ENCODE measurements around the gene FAM241A.
"Not testable (repeated sequence)": the region's sequence is repeated elsewhere in the genome, so short reads cannot be mapped to it uniquely, and the experiment has no call there.

The FAM241A gene

DNA sequence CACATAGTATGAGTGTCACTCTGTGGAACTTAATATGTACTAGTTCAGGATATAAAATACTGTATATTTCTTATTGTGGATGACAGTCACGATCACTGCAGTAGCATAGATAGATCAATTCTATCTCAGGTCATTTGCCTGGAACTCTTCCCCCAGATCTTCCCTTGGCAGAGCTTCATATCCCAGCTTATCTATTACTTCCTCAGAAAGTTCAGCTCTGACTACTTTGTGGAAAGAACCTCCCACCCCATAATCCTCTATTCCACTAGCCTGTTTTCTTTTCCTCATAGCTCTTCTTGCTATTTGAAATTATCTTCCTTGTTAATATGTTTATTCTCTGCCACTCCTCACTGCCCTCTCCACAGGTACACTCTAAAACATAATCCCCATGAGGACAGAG is 10.9 kb downstream of the FAM241A start:
- no peaks in the 10 kb centered on the region for H3K27me3 ChIP-seq (ENCODE audit: low read depth, low read length)
- no peak overlapping the region for H3K4me3 ChIP-seq (ENCODE audit: low read depth in 1 of 2, low read length in 2 of 2)
- H3K4me1 ChIP-seq (ENCODE audit: control insufficient read depth in 1 of 2, insufficient read depth in 2 of 2, low read length in 2 of 2) = no peaks in the 10 kb centered on the region

DNA sequence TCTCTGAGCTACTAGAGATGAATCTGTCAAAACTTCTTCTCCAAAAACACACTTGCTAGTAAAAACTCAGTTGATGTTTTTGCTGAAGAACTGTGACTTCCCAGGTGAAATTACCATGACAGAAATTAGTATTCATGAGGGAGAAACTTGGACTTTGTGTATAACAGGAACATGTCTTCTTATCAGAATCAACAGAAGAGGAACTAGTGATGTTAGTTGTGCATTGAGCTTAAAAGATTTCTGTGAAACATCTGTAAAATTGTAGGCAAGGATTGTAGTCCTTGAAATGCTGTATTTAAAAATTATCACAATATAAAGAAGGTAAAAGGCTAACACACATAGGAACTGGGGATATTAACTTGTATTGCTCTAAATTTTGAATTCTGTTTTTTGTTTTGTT is 11.3 kb downstream of the FAM241A start:
- no peak overlapping the region for H3K27ac ChIP-seq (ENCODE audit: low read length)
- H3K4me3 ChIP-seq (ENCODE audit: low read depth in 1 of 2, low read length in 2 of 2) = no peak overlapping the region
- no peaks in the 10 kb centered on the region for H3K4me1 ChIP-seq (ENCODE audit: control insufficient read depth in 1 of 2, insufficient read depth in 2 of 2, low read length in 2 of 2)
- no peaks in the 10 kb centered on the region for H3K9me3 ChIP-seq (ENCODE audit: control insufficient read depth in 1 of 2, low read length in 2 of 2)
- no peaks in the 10 kb centered on the region for H3K36me3 ChIP-seq (ENCODE audit: control insufficient read depth in 1 of 2, insufficient read depth in 2 of 2, low read length in 2 of 2)
- no peaks in the 10 kb centered on the region for H3K27me3 ChIP-seq (ENCODE audit: low read depth, low read length)

More for the DNA sequence above, 10.9 kb downstream of the FAM241A start:
- Histone ChIP-seq H3K36me3 (ENCODE audit: control insufficient read depth in 1 of 2, insufficient read depth in 2 of 2, low read length in 2 of 2) (no peaks in the 10 kb centered on the region), H3K27ac (ENCODE audit: low read length) (no peak overlapping the region), H3K9me3 (ENCODE audit: control insufficient read depth in 1 of 2, low read length in 2 of 2) (no peaks in the 10 kb centered on the region)

DNA sequence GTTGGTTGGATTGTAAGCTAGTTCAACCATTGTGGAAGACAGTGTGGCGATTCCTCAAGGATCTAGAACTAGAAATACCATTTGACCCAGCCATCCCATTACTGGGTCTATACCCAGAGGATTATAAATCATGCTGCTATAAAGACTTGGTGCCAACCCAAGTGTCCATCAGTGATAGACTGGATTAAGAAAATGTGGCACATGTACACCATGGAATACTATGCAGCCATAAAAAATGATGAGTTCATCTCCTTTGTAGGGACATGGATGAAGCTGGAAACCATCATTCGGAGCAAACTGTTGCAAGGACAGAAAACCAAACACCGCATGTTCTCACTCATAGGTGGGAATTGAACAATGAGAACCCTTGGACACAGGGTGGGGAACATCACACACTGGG is 18.5 kb downstream of the FAM241A start:
- not testable (repeated sequence) for H3K4me1 ChIP-seq (ENCODE audit: control insufficient read depth in 1 of 2, insufficient read depth in 2 of 2, low read length in 2 of 2); H3K9me3 ChIP-seq (ENCODE audit: control insufficient read depth in 1 of 2, low read length in 2 of 2); H3K27ac ChIP-seq (ENCODE audit: low read length); H3K27me3 ChIP-seq (ENCODE audit: low read depth, low read length); H3K4me3 ChIP-seq (ENCODE audit: low read depth in 1 of 2, low read length in 2 of 2); H3K36me3 ChIP-seq (ENCODE audit: control insufficient read depth in 1 of 2, insufficient read depth in 2 of 2, low read length in 2 of 2)

DNA sequence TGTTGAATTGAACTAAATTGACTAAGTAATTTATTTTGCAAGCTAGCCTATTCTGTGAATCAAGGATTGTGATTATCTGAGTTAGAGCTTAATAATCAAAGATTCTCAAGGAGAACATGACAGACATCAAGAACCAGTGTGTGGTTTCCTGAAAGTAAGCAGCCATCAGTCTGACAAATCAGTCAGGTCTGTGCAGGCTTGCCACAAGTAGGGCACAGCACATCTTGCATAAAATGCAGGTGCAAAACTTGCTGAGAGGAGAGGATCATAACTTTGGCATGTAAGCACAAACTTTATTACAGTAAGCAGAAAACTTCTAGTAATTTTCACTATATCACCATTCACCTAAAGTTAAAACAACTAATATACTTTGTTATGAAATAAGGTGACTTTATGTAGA is 22.5 kb downstream of the FAM241A start:
- H3K4me3 ChIP-seq (ENCODE audit: low read depth in 1 of 2, low read length in 2 of 2) = no peak overlapping the region
- H3K36me3 ChIP-seq (ENCODE audit: control insufficient read depth in 1 of 2, insufficient read depth in 2 of 2, low read length in 2 of 2) = no peaks in the 10 kb centered on the region

DNA sequence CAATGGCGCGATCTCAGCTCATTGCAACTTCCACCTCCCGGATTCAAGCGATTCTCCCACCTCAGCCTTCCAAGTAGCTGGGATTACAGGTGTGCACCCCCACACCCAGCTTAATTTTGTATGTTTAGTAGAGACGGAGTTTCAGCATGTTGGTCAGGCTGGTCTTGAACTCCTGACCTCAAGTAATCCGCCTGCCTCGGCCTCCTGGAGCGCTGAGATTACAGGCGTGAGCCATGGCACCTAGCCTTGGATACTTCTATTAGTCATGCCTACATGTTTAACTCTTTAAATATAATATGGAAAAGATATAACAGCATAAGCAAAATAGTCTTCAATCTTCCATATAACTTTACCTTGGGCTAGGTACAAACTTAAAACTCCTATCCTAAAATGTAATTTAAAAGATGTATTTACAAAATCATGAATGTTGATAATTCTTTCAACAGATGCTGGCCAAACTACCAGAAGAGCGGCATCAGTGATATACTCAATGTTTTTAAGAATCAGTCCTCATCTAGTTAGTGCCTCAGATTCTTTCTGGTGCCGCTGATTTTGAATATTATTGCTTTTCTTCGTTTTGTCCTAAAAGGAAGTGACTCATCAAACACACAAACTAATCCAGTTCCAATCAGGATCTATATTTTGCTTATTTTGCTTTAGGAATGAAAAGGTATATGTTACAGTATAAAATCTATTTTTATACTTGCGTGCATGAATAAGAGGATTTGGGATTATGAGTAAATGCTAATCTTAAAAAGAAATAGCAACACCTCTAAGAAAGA is 23.7 kb downstream of the FAM241A start:
- H3K4me3 ChIP-seq (ENCODE audit: low read depth in 1 of 2, low read length in 2 of 2) = no peak overlapping the region
- H3K27me3 ChIP-seq (ENCODE audit: low read depth, low read length) = no peaks in the 10 kb centered on the region
- no peak overlapping the region for H3K27ac ChIP-seq (ENCODE audit: low read length)
- no peaks in the 10 kb centered on the region for H3K4me1 ChIP-seq (ENCODE audit: control insufficient read depth in 1 of 2, insufficient read depth in 2 of 2, low read length in 2 of 2)
- H3K9me3 ChIP-seq (ENCODE audit: control insufficient read depth in 1 of 2, low read length in 2 of 2) = no peaks in the 10 kb centered on the region
- H3K36me3 ChIP-seq (ENCODE audit: control insufficient read depth in 1 of 2, insufficient read depth in 2 of 2, low read length in 2 of 2) = peaks cover 0 to 3% of the 10 kb centered on the region in 2 donors

More for the DNA sequence above, 22.5 kb downstream of the FAM241A start:
- no peaks in the 10 kb centered on the region for H3K4me1 ChIP-seq (ENCODE audit: control insufficient read depth in 1 of 2, insufficient read depth in 2 of 2, low read length in 2 of 2)
- H3K9me3 ChIP-seq (ENCODE audit: control insufficient read depth in 1 of 2, low read length in 2 of 2) = no peaks in the 10 kb centered on the region
- H3K27ac ChIP-seq (ENCODE audit: low read length) = no peak overlapping the region
- H3K27me3 ChIP-seq (ENCODE audit: low read depth, low read length) = no peaks in the 10 kb centered on the region

DNA sequence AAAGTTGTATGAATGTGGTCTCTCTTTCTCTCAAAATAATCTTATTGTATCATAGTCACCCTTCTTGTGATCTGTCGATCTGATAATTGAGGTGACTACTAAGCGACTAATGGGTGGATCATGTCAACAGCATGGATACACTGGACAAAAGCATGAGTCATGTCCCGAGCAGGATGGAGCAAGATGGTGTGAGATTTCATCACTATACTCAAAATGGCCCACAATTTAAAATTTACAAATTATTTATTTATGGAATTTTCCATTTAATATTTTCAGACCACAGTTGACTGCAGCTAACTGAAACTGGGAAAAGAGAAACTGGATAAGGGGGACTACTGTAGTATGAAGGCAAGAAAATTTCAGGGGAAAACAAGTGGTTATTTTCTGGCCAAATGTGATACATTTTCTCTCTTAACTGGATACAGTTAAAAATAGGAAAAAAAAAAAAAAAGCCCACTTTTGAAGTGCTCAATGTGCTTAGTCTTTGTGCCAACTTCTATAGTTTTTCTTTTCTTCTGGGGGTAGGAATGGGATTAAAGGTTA is 25.3 kb downstream of the FAM241A start:
- Histone ChIP-seq H3K27ac (ENCODE audit: low read length) (no peak overlapping the region), H3K4me1 (ENCODE audit: control insufficient read depth in 1 of 2, insufficient read depth in 2 of 2, low read length in 2 of 2) (no peaks in the 10 kb centered on the region), H3K36me3 (ENCODE audit: control insufficient read depth in 1 of 2, insufficient read depth in 2 of 2, low read length in 2 of 2) (peaks cover 0 to 6% of the 10 kb centered on the region in 2 donors), H3K9me3 (ENCODE audit: control insufficient read depth in 1 of 2, low read length in 2 of 2) (no peaks in the 10 kb centered on the region), H3K27me3 (ENCODE audit: low read depth, low read length) (no peaks in the 10 kb centered on the region), H3K4me3 (ENCODE audit: low read depth in 1 of 2, low read length in 2 of 2) (no peak overlapping the region)

DNA sequence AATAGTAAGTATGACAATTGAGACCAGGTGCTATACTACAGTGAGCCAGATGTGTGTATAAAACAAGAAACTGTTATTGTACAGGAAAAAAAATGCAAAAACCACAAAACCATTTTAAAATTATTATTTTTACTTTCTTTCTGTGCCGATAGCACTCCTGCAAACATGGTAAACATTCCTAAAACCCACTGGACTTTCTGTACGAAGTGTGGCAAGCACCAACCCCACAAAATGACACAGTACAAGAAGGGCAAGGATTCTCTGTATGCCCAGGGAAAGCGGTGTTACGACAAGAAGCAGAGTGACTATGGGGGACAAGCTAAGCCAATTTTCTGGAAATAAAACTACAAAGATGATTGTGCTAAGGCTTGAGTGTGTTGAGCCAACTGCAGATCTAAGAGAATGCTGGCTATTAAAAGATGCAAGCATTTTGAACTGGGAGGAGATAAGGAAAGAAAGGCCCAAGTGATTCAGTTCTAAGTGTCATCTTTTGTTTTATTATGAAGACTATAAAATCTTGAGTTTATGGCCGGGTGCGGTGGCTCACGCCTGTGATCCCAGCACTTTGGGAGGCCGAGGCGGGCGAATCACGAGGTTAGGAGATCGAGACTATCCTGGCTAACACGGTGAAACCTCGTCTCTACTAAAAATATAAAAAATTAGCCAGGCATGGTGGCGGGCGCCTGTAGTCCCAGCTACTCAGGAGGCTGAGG is 26.0 kb downstream of the FAM241A start:
- H3K27ac ChIP-seq (ENCODE audit: low read length); H3K9me3 ChIP-seq (ENCODE audit: control insufficient read depth in 1 of 2, low read length in 2 of 2); H3K4me3 ChIP-seq (ENCODE audit: low read depth in 1 of 2, low read length in 2 of 2); H3K36me3 ChIP-seq (ENCODE audit: control insufficient read depth in 1 of 2, insufficient read depth in 2 of 2, low read length in 2 of 2); H3K27me3 ChIP-seq (ENCODE audit: low read depth, low read length); H3K4me1 ChIP-seq (ENCODE audit: control insufficient read depth in 1 of 2, insufficient read depth in 2 of 2, low read length in 2 of 2): not testable (repeated sequence)

DNA sequence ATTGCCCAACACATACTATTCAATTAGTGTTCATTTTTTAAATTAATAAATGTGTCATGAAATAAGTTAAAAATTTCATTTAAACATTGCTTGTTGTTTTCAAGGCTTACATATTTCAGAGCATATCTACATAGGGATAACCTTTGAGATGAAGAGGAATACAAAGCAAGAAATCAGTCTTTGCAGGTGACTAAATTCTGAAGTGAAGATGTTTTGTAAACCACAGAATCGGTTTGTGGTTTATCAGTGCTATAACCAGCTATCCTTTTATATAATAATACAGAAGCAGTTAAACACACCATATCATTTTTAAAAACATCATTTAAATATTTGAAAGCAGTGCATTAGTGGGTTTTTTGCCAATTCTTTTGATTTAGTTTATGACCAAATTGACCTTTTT is 26.9 kb downstream of the FAM241A start:
- H3K36me3 ChIP-seq (ENCODE audit: control insufficient read depth in 1 of 2, insufficient read depth in 2 of 2, low read length in 2 of 2) = peaks cover 0 to 6% of the 10 kb centered on the region in 2 donors
- H3K27me3 ChIP-seq (ENCODE audit: low read depth, low read length) = no peaks in the 10 kb centered on the region
- no peaks in the 10 kb centered on the region for H3K9me3 ChIP-seq (ENCODE audit: control insufficient read depth in 1 of 2, low read length in 2 of 2)
- H3K27ac ChIP-seq (ENCODE audit: low read length) = no peak overlapping the region
- H3K4me1 ChIP-seq (ENCODE audit: control insufficient read depth in 1 of 2, insufficient read depth in 2 of 2, low read length in 2 of 2) = no peaks in the 10 kb centered on the region
- no peak overlapping the region for H3K4me3 ChIP-seq (ENCODE audit: low read depth in 1 of 2, low read length in 2 of 2)

DNA sequence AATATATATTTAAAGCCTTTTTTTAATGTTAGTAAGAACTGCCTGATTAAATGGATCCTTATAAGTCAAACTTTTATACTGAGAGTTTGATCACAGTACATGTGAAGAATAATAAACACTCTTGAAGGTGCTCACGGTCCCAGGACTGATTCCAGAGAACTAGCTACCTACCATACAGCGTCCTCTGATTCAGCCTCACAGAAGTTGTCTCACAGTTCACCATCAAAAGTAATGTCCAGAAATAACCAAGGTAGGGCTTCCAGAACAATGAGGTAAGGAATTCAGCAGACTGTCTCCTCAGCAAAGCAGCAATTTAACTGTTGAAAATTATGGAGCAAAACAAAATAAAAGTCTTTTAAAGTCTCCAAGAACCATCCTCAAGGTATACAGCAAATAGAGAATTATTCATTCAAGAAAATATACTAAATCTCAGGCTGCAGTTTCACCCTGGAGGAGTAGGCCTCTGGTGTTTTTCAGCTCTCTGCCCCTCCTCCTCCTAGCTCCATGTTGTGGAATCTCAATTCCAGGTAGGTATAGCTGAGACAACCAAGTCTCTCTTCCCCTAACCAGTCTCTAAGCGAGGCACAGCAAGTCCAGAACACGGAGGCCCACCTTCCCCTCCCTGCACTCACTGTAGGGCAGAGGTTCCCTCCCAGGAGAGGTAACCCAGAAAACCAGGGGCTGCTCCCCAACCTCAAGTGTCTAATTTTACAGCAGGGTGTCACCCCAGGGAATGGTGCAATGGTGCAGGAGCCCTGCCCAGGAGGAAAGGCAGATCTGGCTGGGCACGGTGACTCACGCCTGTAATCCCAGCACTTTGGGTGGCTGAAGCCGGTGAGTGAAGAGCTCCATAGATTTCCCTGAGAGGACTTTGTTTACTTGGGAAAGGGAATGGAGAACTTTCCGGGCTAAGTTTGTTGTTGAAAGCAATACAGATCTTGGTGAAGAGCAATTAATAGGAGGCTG is 28.6 kb downstream of the FAM241A start:
- H3K27ac ChIP-seq (ENCODE audit: low read length) = no peak overlapping the region
- H3K4me1 ChIP-seq (ENCODE audit: control insufficient read depth in 1 of 2, insufficient read depth in 2 of 2, low read length in 2 of 2) = no peaks in the 10 kb centered on the region
- H3K27me3 ChIP-seq (ENCODE audit: low read depth, low read length) = no peaks in the 10 kb centered on the region
- peaks cover 0 to 6% of the 10 kb centered on the region in 2 donors for H3K36me3 ChIP-seq (ENCODE audit: control insufficient read depth in 1 of 2, insufficient read depth in 2 of 2, low read length in 2 of 2)
- no peaks in the 10 kb centered on the region for H3K9me3 ChIP-seq (ENCODE audit: control insufficient read depth in 1 of 2, low read length in 2 of 2)
- no peak overlapping the region for H3K4me3 ChIP-seq (ENCODE audit: low read depth in 1 of 2, low read length in 2 of 2)

DNA sequence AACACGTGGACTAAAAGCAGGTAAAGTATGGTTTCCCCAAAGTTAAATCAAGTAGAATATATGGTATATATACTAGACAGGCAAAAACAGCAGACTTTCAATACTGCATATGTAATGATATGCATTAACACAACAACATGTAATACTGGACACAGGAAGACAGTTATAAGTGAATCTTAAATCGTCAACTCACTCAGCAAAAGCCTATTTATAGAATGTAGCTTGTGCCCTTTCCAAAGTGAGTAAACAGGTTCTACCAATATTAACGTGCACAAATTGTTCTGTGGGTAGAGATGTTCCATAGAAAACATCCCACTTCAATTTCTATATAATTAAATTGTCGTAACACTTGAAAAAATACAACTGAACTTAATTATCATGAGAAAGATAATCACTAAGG is 30.6 kb downstream of the FAM241A start:
- H3K9me3 ChIP-seq (ENCODE audit: control insufficient read depth in 1 of 2, low read length in 2 of 2) = no peaks in the 10 kb centered on the region
- no peak overlapping the region for H3K4me3 ChIP-seq (ENCODE audit: low read depth in 1 of 2, low read length in 2 of 2)
- H3K4me1 ChIP-seq (ENCODE audit: control insufficient read depth in 1 of 2, insufficient read depth in 2 of 2, low read length in 2 of 2) = no peaks in the 10 kb centered on the region
- no peaks in the 10 kb centered on the region for H3K27me3 ChIP-seq (ENCODE audit: low read depth, low read length)
- no peak overlapping the region for H3K27ac ChIP-seq (ENCODE audit: low read length)
- peaks cover 0 to 6% of the 10 kb centered on the region in 2 donors for H3K36me3 ChIP-seq (ENCODE audit: control insufficient read depth in 1 of 2, insufficient read depth in 2 of 2, low read length in 2 of 2)

DNA sequence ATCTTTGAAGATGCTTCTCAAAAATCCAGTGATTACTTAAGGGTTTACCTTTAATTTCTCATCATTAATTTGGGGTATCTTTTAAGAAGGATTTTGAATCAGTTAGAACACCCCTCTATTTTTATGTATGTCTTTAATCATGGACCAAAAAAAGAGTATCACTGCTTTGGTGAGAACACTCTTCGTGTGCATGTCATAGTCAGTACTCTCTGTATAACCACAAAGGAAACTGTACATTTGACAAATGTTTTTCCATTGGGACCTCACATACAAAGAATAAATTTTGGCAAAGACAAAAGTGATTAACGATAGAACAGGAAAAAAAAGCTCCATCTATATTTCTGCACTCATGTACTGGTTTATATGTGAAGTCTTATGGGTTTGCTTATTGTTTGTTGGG is 31.3 kb downstream of the FAM241A start:
- Histone ChIP-seq H3K9me3 (ENCODE audit: control insufficient read depth in 1 of 2, low read length in 2 of 2) (no peaks in the 10 kb centered on the region), H3K4me3 (ENCODE audit: low read depth in 1 of 2, low read length in 2 of 2) (no peak overlapping the region), H3K4me1 (ENCODE audit: control insufficient read depth in 1 of 2, insufficient read depth in 2 of 2, low read length in 2 of 2) (no peaks in the 10 kb centered on the region), H3K27me3 (ENCODE audit: low read depth, low read length) (no peaks in the 10 kb centered on the region), H3K36me3 (ENCODE audit: control insufficient read depth in 1 of 2, insufficient read depth in 2 of 2, low read length in 2 of 2) (peaks cover 0 to 6% of the 10 kb centered on the region in 2 donors), H3K27ac (ENCODE audit: low read length) (no peak overlapping the region)

All from muscle layer of duodenum (tissue), 2 donors.